Testis (tissue), 3 donors: Measurements from ENCODE around the gene SMYD3. TPM values are rescaled to one million over a fixed set of nuclear protein-coding genes. Genes with fewer than 3 reads are reported as not detected.
"Not testable (repeated sequence)": the region's sequence is repeated elsewhere in the genome, so short reads cannot be mapped to it uniquely, and the experiment has no call there.

Experiments used
- DNase-seq: peaks from one replicate; pipeline ENCODE4 v3.0.0-alpha.2; 2019
- H3K27ac ChIP-seq, 2 donors: fragments of 200-600 bp; sonication (generic); one replicate each; pipeline ENCODE4 v1.5.1; 2019
- H3K27me3 ChIP-seq: fragments of 200-600 bp; sonication (generic); one replicate; pipeline ENCODE4 v1.5.1; 2019
- H3K36me3 ChIP-seq: fragments of 200-600 bp; sonication (generic); one replicate; pipeline ENCODE4 v1.5.1; 2017; ENCODE audit warnings: low read depth; ENCODE audit errors: missing control alignments
- H3K4me1 ChIP-seq: fragments of 200-600 bp; sonication (generic); one replicate; pipeline ENCODE4 v1.5.1; 2019
- H3K4me3 ChIP-seq, 2 donors: fragments of 200-600 bp; sonication (generic); one replicate each; pipeline ENCODE4 v1.5.1; 2017 to 2019
- H3K9me3 ChIP-seq: fragments of 200-600 bp; sonication (generic); one replicate; pipeline ENCODE4 v1.5.1; 2017
- CTCF ChIP-seq, 3 experiments: fragments of 450-650 bp in 2 of 3; fragments of 200-600 bp in 1 of 3; sonication (generic) in 1 of 3; IDR thresholded peaks; one replicate each; pipeline ENCODE4 v1.5.1; 2016 to 2019; ENCODE audit warnings: antibody characterized with exemption in 3 of 3, mild to moderate bottlenecking in 2 of 3, moderate library complexity in 1 of 3
- POLR2A ChIP-seq: fragments of 450-650 bp; IDR thresholded peaks from one replicate; pipeline ENCODE4 v1.6.1; 2017; ENCODE audit warnings: antibody characterized with exemption, mild to moderate bottlenecking, moderate library complexity
- WGBS, 2 donors: methylation state at CpG; one replicate each; pipeline ENCODE4 v1.1.5; 2018; 5-methylcytosine and 5-hydroxymethylcytosine counted together
- intact Hi-C: fragments of 100-400 bp; cut with DNase I; formaldehyde crosslinking; loops from one replicate; pipeline ENCODE4 v1.15.1; 2023; ENCODE audit warnings: low total_unique reads
- polyA plus RNA-seq: library from polyadenylated mRNA; stranded (reverse); fragments of 350-450 nt; fragmentation: Illumina TruSeq; extraction: RNeasy Lipid Tissue Mini Kit (QIAGEN cat#74804); gene quantifications from one replicate; pipeline ENCODE4 v1.2.3, GENCODE V29; 2014; ENCODE audit warnings: low read depth, low replicate concordance; ENCODE audit not compliant: insufficient read depth
- total RNA-seq, 2 donors: library from RNA; depleted of rRNA; stranded (reverse); fragments of >200 nt; gene quantifications; one replicate each; pipeline ENCODE4 v1.2.3, GENCODE V29; 2016

SMYD3 gene
- total and polyA plus RNA-seq, 3 donors from 2014 or later, result 23.0 to 38.8 (median 38.7) TPM

GRCh38 chr1:245978915-245979314 lies 528.2 kb downstream of the SMYD3 start:
- Histone ChIP-seq H3K4me1 (no peaks in the 10 kb centered on the region), H3K27me3 (no peaks in the 10 kb centered on the region), H3K27ac (no peak overlapping the region), H3K9me3 (no peaks in the 10 kb centered on the region), H3K4me3 (no peak overlapping the region), H3K36me3 (no peaks in the 10 kb centered on the region)
- intact Hi-C loops, result no loop called here
- no peak for TF ChIP-seq POLR2A
- TF ChIP-seq CTCF (IDR thresholded peaks at IDR 0.05), result no peak
- WGBS, 2 donors, result 73 to 86% methylated on average over 3 of the region's 3 CpGs
- no peak for DNase-seq

DNA sequence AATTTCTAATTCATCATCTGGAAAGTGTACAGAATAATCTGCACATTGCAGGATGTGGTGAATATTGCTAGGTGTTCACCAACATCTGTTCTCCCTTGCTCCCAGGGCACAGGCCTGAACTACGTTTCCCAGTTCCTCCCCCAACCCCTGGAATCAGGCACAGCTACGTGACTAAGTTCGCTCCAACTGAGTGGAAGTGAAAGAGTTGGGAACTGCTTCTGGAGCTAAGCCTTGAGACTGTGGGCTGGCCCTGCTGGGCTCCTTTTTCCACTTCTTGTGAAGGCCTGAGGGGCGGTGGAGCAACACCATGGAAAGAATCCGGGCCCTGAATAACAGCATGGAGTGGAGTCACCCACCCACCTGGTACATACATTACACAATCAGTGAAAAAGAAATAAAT lies 534.6 kb downstream of the SMYD3 start:
- WGBS, 2 donors, result 86 to 89% methylated on average over 5 of the region's 5 CpGs
- Histone ChIP-seq H3K36me3 (no peaks in the 10 kb centered on the region), H3K4me1 (no peaks in the 10 kb centered on the region), H3K27me3 (no peaks in the 10 kb centered on the region), H3K27ac (no peak overlapping the region), H3K9me3 (no peaks in the 10 kb centered on the region), H3K4me3 (no peak overlapping the region)
- no peak for DNase-seq
- intact Hi-C loops, result no loop called here
- TF ChIP-seq CTCF (IDR thresholded peaks at IDR 0.05), result no peak
- no peak for TF ChIP-seq POLR2A

- H3K9me3 ChIP-seq, result no peaks in the 10 kb centered on the region
- no peak overlapping the region for H3K4me3 ChIP-seq
- no peaks in the 10 kb centered on the region for H3K27me3 ChIP-seq
- 89 to 96% methylated on average over 2 of the region's 2 CpGs for WGBS, 2 donors
- DNase-seq, result no peak
- TF ChIP-seq POLR2A (no peak), CTCF (IDR thresholded peaks at IDR 0.05) (no peak)
- no peaks in the 10 kb centered on the region for H3K4me1 ChIP-seq
- H3K36me3 ChIP-seq, result no peaks in the 10 kb centered on the region
- intact Hi-C loops, result no loop called here
- H3K27ac ChIP-seq, result no peak overlapping the region
Observed at GRCh38 chr1:245971711-245972085, 535.4 kb downstream of the SMYD3 start.

- H3K9me3 ChIP-seq, intact Hi-C loops, H3K27me3 ChIP-seq, H3K4me3 ChIP-seq, H3K27ac ChIP-seq, H3K4me1 ChIP-seq, DNase-seq, H3K36me3 ChIP-seq: not testable (repeated sequence)
- WGBS, 2 donors, result 93 to 95% methylated on average over 10 of the region's 10 CpGs
Observed at GRCh38 chr1:245971076-245971710, 535.9 kb downstream of the SMYD3 start.

DNA sequence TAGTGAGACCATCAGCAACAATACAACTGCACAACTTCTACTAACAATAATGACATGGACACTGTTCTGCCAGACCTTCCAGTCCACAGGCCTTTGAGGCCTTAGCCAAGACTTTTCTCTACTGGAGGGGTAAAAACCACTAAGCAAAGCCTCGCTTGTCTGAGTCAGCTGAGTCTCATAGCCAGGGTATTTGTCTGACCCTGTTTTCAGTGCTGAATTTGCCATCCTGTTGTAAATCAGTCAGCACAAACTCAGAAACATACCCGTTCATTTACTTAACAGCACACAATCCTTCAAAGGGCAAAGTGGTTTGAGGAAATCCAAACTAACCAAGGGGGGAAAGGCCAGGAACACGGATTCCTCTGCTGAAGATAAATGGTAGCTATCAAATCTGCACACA lies 537.8 kb downstream of the SMYD3 start:
- no peaks in the 10 kb centered on the region for H3K9me3 ChIP-seq
- no peaks in the 10 kb centered on the region for H3K4me1 ChIP-seq
- DNase-seq, result no peak
- no peaks in the 10 kb centered on the region for H3K36me3 ChIP-seq
- no peak overlapping the region for H3K4me3 ChIP-seq
- no peak for TF ChIP-seq POLR2A
- no peak for TF ChIP-seq CTCF (IDR thresholded peaks at IDR 0.05)
- WGBS, 2 donors, result 78 to 80% methylated on average over 3 of the region's 3 CpGs
- intact Hi-C loops, result no loop called here
- H3K27ac ChIP-seq, result no peak overlapping the region
- H3K27me3 ChIP-seq, result no peaks in the 10 kb centered on the region
